CD1c-positive myeloid dendritic cell (primary cell): ENCODE results near the gene RNF123.
A peak's percentile ranks its signal among the peaks of the same experiment; 100 is the strongest.

ENCODE experiments used
- DNase-seq: peaks from one replicate; pipeline ENCODE4 v3.0.0-alpha.2; 2016; ENCODE audit errors: extremely low spot score

The RNF123 gene

DNA sequence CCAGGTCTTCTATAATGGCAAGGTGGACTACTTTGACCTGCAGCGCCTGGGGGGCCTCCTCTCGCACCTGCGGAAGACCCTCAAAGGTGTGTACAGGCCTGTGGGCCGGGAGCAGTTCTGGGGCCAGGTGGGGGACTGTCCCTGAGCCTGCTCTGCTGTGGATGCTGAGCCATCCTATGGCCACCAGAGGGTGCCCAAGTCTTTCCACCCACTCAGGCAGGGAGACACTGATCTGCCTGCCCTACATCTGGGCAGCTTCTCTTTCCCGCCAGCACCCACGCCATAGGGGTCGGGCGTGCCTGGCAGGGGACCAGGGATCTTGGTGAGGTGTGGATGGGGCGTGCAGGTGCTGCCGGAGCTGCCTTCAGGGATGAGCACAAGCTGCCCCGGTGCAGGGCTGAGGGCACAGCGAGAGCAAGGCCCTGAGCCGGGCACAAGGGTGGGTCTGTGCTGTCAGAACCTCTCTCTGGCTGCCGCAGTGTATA lies 14.1 kb downstream of the RNF123 start:
- peak; percentile 81 for DNase-seq

- no peak for DNase-seq
These were observed 14.6 kb downstream of the RNF123 start for GRCh38 chr3:49703956-49704355.

DNA sequence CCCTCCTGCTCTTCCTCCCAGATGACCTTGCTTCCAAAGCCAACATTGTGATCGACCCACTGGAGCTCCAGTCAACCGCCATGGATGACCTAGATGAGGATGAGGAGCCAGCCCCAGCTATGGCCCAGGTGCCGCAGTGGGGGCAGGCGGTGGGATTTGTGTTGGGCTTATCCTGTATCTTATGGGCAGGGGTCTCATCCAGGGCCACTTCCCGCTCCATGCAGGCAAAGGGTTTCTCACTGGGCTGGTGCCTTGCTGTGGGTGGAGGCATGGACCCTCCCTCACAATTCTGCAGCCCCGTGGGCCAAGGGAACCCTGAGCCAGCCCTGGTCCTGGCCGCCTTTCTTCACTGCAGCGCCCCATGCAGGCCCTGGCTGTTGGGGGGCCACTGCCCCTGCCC lies 15.3 kb downstream of the RNF123 start:
- no peak for DNase-seq

DNA sequence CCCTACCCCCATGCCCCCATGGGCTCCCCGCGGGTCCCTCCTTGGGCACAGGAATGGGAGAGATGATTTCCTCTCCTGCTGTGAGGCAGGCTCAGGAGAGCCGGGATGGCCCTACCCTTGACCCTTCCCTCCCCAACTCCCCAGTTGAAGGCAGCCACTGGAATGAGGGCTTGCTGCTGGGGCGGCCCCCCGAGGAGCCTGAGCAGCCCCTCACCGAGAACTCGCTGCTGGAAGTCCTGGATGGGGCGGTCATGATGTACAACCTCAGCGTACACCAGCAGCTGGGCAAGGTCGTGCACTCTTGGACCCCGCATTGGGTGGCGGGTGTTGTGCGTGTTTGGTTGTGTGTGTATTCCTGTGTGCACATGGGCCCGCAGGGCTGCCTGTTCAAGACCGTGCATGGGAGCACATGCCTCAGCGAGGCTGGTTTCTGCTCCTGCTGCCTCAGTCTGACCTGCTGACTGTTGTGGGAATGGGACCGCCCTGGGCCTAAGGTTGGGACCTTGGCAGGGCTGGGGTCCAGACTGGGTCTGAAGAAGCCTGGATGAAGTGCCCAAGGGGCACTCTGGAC lies 16.1 kb downstream of the RNF123 start:
- no peak for DNase-seq

GRCh38 chr3:49706456-49707112 lies 17.2 kb downstream of the RNF123 start:
- no peak for DNase-seq

DNA sequence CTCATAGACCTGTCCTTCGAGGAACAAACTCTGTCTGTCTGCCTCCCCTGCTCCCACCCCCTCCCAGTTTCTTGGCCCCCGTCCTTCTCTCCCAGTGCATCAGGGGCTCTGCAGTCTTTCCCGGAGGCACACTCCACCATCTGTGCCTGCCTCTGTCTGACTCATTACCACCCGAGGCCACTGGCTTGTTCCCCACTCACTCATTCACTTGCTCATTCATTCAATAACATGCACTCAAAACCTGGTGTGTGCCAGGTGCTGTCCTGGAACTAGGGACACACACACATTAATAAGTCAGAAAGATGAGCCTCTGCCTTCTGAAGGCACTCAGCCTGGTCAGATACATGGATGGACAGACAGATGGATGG lies 17.7 kb downstream of the RNF123 start:
- DNase-seq = no peak

- DNase-seq = no peak
These were observed 20.5 kb downstream of the RNF123 start for GRCh38 chr3:49709852-49710251.

DNA sequence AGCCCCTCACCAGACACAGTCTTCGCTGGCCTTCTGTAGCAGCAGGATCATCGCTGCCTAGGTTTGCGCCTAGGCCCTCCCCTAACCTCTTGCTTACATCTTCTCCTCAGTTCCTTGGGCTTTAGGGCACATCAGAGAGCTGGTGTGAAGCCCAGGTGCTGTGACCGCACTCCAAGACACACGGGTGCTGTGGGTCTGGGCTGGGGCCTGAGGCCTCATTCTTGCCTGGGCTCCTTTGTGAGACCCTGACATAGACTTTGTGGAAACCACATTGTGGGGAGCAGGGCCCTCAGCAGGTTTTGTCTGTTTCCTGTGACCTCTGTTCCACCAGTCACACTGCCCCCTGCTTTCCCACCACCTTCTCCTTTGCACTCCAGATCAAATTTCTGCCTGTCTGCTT lies 22.1 kb downstream of the RNF123 start:
- DNase-seq = no peak

DNA sequence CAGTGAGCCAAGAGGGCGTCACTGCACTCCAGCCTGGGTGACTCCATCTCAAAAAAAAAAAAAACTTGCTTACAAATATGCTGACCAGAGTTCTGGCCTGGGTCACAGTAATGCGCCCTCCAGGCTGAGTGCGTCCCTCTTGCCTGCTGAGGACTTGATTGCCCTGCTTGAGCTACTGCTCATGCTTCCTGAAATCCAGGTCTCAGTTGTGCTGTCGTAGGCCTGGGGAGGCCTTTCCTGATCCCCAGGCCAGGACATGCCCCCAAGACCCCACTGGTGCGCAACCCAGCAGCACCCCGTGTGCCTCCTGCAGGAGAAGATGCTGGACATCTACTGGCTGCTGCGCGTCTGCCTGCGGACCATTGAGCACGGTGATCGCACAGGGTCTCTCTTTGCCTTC lies 22.8 kb downstream of the RNF123 start:
- DNase-seq = no peak

GRCh38 chr3:49712631-49713317 lies 23.4 kb downstream of the RNF123 start:
- DNase-seq = peak; percentile 14

DNA sequence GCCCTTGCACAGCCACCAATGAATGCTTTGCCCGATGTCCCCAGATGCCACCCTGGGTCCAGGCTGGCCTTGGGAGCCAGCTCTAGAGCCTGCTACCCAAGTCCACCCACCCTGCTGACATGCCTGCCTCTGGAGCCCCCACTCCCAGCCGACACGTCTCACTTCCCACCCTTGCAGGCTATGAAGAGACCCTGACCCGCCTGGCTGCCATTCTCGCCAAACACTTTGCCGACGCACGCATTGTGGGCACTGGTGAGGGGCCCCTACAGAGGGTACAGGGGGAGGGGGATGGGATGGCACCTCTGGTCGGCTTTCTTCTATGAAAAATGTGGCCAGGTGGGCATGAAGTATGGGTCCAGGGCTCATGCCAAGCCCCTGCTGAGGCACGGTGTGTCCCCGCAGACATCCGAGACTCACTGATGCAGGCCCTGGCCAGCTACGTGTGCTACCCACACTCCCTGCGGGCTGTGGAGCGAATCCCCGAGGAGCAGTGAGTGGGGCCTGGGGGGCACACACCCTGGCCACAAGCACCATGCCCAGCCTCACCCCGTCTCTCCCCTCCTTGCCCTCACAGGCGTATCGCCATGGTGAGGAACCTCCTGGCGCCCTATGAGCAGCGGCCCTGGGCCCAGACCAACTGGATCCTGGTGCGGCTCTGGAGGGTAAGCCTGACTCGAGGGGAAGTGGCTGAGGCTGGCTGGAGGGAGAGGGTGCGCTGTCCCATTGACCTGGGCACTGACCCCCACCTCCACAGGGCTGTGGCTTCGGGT lies 24.2 kb downstream of the RNF123 start:
- DNase-seq = no peak

GRCh38 chr3:49714728-49715550 lies 25.6 kb downstream of the RNF123 start:
- DNase-seq = no peak

DNA sequence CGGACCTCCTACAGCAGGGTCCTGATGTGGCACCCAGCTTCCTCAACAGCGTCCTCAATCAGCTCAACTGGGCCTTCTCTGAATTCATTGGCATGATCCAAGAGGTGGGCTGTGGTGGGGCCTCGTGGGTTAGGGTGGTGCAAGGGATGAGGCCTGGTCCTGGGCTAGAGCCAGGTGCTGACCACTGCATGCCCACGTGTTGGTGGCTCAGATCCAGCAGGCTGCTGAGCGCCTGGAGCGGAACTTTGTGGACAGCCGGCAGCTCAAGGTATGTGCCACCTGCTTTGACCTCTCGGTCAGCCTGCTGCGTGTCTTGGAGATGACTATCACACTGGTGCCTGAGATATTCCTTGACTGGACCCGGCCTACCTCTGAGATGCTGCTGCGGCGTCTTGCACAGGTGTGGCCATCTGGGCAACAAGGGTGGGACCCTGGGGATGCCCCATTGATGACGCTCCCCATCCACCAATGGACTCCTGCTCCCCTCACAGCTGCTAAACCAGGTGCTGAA lies 26.3 kb downstream of the RNF123 start:
- no peak for DNase-seq

DNA sequence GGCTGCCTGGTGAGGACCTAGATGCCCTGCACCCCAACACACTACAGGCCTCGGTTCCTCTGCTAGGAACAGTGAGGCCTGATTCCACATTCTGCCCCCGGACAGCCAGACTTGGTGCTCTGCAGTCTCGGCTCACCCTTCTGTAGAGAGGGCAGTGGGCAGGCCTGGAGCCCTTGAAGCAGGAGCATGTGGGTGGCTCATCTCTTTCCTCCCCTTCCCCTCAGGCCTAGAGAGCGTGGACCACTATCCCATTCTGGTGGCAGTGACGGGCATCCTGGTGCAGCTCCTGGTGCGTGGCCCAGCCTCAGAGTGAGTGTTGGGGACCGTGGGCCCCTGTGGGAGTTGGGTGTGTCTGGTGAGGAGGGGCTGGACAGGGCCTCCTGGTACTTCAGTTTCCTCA lies 26.8 kb downstream of the RNF123 start:
- no peak for DNase-seq

DNA sequence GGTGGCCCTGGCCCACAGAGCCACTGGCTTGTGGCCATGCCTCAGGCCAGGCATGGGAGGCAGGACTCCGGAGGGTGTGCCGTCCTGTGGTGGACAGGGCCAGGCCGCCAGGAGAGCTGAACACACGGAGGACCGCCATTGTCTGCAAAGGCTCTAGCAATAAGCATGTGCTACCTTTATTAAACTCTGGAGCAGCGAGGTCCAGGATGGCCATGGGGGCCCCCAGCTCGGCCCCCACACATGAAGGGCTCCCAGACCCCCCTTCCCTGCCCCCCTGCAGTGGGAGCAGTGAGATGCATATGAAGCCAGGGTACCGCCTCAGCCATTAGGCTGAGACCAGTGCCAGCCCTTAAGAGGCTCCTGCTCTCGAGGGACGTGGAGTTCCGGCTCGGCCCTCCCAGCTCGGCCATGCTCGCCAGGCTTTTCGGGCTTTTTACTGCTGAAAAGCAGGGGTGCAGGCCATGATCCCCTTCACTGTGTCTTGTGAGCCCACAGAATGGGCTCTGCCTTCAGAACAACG lies 27.4 kb downstream of the RNF123 start:
- DNase-seq = no peak

DNA sequence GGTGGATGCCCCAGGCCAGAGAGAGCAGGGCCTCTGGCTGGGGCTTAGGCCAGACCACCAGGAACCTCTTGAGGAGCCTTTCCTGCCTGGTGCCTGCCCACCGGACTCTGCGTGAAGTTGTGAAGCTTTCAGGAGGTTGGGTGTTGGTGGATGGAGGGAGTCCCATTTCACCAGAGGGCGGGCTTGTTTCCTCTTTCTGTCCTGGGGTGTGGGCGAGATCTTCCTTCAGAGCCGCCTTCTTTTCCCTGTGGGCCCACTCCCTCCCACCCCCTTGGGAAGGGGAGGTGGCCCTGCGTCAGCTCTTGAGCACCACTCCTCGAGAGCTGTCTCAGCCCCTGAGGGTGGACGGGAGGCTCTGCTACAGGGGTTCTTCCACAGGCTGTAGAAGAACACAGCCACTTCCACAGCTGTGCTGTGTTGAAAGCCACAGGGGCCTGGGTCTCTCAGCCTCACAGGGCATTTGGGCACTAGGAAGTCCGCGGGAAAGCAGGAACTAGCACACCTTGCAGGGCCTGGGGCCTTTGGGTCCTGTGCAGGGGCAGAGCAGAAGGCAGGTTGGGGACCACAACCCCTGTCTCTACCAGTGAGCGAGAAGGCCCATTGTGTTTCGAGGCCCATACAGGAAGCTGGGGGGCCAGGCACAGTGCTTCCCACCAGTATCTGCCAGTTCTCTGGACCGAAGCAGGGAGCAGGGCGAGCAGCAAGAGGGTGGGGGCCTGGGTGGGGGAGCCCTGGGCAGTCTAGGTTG lies 28.0 kb downstream of the RNF123 start:
- DNase-seq = no peak

DNA sequence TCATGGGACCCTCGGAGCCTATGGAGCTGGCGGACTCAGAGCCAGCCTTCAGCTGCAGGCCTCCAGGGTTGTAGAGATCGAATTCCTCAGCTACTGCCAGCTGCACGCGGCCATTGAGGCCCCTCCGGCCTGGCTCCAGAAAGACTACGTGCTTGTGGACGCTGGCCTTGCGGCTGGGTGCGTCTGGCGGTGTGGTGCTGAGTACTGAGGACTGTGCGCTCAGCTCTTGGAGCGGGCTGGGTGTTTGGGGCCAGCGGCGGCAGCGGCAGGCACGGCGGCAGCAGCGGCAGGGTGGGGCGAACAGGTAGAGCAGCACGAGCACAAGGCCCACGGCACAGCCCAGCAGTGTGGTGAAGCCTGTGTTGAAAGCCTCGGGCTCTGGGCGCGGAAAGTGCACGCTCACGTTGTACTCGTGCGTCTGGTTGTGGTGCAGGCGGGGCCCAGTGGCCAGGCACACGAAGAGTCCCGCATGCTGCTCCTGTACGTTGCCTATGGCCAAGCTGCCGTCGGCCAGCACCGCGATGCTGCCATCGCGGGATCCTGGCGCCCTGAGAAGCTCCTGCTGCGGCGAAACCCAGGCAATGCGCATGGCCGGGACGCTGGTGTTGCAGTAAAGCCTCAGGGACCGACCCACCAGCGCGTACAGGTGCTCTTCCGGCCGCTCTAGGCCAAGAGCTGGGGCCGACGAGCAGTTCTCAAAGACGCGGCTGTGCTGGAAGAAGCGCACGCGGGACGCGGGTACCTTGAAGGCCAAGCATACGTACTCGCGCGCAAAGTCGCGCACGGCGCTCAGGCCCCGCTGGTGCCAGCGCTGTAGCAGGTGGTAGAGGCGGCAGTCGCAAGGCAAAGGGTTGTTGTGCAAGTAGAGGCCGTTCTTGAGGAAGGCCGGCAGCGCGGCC lies 28.9 kb downstream of the RNF123 start:
- DNase-seq = no peak

GRCh38 chr3:49718858-49719213 lies 29.5 kb downstream of the RNF123 start:
- DNase-seq = no peak

- peak; percentile 97 for DNase-seq
These were observed 30.0 kb downstream of the RNF123 start, which contains the start of gene AMIGO3 for GRCh38 chr3:49719214-49719884. TSS of gene AMIGO3 (minus strand) at chr3:49719684. CDS start at chr3:49719465, 219 bp downstream.
